Superior temporal gyrus (tissue), 1 donor: ENCODE results near the gene FIGNL1.

Source experiments
- DNase-seq: peaks from one replicate; pipeline ENCODE4 v3.0.0-alpha.2; 2016; ENCODE audit errors: extremely low spot score

The FIGNL1 gene, protein sequence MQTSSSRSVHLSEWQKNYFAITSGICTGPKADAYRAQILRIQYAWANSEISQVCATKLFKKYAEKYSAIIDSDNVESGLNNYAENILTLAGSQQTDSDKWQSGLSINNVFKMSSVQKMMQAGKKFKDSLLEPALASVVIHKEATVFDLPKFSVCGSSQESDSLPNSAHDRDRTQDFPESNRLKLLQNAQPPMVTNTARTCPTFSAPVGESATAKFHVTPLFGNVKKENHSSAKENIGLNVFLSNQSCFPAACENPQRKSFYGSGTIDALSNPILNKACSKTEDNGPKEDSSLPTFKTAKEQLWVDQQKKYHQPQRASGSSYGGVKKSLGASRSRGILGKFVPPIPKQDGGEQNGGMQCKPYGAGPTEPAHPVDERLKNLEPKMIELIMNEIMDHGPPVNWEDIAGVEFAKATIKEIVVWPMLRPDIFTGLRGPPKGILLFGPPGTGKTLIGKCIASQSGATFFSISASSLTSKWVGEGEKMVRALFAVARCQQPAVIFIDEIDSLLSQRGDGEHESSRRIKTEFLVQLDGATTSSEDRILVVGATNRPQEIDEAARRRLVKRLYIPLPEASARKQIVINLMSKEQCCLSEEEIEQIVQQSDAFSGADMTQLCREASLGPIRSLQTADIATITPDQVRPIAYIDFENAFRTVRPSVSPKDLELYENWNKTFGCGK

DNA sequence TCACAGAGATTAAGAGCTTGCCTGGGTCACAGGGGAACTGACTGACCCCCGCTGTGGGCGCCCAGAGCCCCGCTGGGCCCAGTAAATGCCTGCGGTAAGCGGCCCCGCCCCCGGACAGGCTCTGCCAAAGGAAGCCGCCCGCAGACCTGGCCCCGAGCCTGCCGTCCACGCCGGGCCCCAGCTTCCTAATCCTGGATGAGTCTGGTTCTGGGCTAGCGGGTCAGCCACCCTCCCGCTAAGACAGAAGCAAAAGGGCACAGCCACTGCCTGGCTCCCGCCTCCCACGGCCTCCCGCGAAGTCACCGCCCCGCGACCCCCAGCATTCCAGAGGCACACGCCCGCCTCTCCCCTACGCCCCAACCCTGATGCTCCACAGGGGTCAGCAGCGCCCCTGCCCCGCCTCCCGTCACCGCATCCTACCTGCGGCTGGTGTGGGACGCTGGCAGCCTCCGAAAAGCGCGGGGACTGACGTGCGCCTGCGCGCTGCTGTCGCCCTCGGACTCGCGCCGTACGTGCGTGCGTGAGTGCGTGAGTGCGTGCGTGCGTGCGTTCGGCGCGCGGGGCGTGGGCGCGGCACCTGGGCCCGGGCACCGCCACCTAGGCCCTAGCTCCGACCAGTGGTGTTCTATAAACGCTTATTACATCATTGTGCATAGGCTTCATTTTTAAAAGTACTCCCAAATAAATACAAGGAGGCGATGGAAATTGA lies at the start of gene FIGNL1:
TSS of gene FIGNL1 (minus strand) at position 470 of the 709 bp plus-strand sequence. CDS start 3,063 bp downstream, outside the sequence.
- peak; percentile 83 for DNase-seq

DNA sequence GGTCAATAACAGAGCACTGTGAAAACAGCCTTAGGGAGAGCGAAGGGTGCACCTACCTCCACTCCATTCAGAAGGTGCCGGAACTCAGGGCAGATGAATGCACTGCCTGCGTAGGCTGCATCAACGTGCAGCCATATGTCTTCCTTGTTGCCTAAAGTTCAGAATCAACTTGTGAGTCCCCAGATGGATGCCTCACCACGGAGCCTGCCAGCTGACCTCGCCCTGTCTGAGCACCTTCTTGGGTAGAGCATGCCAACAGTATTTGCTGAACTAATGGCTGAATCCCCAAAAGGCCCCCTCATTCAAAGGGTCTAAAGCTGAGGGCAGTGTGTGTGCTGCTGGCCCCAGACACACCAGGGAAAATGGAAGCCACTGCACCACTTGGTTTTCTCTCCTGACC lies 48.9 kb upstream of the FIGNL1 start:
- DNase-seq: no peak

DNA sequence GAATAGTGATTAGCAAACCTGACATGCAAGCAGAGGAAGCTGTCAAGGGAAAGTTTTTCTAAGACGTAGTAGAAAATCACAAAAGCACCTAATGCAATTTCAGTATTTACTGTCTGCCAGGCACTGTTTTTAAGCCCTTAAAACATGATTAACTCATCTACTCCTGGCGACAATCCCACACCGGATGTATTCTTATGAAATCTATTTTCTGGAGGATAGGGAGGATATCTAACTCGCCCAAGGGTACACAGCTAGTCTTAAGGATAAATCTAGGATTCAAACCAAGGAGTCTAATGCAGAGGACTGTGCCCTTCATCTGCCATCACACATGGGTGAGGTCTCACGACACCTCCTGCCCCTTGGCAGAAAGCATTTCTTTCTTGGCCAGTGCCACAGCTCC lies 47.8 kb upstream of the FIGNL1 start:
- DNase-seq: no peak

DNA sequence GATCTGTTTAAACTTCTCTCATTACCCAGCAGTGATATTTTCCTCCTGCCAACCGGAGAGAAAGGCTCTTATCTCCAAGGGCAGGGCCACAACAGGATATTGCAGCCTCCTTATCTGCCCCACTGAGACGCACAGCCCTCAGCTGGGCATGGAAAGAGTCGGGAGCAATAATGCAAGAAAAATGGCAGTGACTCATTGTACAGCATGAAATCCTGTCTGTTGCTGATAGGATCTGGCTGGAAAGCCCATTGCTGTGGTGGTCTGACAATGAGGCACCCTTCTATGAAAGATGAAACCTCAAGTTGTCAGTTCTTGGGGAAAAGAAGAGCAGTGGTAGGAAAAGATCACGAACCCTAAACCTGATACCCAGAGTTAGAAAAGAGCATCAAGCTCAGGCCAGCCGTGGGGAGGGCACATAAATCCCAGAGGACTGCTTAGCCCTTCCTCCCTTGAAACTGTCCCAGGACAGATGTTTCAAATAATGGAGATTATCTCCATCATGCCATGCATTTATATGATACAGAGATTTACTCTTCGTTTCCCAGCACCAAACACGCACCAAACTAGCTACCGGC lies 47.0 kb upstream of the FIGNL1 start:
- no peak for DNase-seq

DNA sequence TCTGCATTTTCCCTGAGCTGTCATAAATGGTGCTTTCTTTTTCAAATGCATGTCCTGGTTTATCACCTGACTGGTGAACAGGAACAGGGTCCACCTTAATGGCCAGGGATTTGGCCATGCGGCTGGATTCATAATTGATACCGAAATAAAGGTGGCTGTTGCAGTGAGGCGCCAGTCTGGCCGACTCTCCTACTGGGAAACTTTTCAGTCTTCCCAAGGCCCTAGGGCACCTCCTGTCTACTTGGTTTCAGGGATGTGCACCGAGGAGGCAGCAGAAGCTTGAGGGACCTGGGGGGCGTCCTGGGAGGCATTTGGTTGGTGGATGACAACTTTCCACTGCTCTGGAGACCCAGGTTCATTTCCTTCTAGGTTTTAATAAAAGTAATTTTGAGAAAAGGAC lies 46.4 kb upstream of the FIGNL1 start:
- DNase-seq: no peak

DNA sequence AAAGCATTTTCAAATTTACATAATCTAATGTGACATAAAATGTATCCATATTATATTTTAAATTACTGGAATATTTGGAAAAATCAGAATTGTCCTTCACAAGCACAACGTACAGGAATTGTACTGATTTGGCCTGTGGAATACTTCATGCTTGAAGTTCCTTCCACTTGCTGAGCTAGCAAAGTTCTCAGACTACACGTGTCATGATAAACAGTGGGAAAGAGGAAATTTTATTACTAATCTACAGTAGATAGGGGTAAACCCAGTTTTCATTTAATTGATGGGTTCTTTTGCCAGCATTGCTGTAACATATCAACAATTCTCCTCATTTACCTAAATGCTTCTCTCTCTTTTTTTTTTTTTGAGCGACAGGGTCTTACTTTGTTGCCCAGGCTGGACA lies 45.6 kb upstream of the FIGNL1 start:
- no peak for DNase-seq

DNA sequence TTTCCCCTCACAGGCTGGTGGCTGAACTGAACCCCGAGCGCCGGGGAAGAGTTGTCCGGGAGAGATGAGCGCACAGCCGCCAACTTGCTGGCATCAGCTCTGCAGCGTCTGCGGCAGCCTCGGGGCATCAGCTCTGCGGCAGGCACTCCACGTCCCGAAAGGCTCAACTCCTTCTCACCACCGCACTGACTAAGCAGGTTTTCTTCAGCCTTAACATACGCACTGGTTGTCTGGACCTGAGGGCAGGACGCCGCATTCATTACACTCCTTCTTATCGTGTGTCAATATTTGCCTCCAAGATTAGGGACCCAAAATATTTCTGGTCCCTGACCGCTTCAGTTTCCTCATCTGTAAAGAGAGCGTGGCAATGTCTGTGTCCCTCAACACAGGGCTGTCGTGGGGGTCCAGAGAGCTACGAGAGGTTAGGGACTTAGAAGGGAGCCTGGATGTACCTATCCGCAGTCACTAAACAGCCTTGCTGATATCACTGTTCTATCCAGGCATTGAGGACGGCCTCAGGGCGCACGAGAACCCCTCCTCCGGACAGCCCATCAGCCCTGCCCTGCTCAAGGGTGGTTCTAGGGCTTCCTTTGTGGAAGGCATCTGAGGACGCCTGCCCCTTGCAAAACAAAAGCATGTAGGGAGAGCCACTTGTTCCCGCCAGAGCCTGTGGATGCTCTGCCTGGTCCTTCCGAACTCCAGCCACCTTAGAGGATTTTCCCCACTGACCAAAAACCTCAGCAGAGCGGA lies 42.8 kb upstream of the FIGNL1 start:
- DNase-seq: no peak

DNA sequence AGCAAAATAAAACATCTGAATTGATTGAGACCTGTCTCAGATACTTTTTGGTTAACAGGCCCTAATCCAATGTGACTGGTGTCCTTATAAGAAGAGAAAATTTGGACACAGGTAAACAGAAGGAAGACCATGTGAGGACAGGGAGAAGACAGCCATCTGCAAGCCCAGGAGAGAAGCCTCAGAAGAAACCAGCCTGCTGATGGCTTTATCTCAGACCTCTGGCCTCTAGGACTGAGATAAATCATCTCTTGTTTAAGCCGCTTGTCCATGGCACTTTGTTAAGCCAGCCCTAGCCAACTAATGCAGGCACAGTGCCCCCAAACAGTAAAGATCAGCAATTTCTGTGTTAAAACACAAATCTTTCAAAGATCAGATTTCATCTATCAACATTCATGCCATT lies 41.8 kb upstream of the FIGNL1 start:
- no peak for DNase-seq

DNA sequence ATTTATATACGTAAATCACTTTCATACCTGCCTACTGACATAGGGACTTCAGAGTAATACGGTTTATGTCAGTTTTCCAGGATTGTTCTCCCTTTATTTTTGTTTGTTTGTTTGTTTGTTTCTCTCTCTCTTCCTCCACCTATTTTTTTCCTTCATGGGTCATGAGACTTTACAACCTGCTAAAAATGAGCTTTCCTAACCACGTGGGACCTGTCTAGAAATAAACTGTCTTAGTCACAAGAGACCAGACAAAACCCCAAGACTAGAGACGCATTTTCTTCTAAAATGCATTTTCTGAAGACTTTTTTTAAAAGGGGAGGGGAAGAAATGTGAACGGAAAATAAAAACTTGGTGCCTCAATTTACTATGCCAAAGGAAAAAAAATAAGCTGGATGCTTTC lies 41.1 kb upstream of the FIGNL1 start:
- no peak for DNase-seq

DNA sequence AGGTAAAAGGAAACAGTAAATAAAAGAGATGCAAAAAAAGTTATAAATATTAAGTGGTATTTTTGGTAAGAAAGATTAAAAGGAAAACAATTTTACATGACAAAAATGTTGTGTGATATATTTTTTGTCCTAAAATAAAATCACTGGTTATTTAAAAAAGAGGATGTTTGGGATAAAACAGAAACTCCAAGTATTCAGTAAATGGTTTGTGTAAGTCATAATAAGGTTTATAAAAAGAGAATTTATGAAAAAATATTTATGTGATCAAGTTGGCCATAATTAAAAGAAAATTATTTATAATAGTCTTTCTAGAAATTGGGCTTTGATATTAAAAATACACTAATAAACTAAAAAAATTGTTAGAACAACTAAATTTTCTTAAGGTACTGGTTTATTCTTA lies 38.2 kb upstream of the FIGNL1 start:
- no peak for DNase-seq

DNA sequence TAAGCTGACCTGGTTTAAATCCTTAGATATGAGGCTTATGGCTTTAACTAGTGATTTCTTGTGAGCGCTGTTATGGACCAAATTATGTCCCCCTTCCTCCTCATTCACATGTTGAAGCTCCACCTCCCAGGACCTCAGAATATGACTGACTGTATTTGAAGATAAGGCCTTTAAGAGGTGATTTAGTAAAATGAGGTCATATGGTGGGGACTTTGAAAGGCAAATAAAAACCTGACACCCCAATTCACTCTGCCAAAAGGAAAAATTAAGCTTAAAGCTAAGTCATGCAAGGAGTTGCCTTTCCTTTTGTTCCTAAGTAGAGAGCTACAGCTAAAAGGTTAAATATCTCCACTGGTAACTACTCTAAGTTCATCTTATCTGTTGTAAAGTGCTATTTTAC lies 36.4 kb upstream of the FIGNL1 start:
- no peak for DNase-seq

DNA sequence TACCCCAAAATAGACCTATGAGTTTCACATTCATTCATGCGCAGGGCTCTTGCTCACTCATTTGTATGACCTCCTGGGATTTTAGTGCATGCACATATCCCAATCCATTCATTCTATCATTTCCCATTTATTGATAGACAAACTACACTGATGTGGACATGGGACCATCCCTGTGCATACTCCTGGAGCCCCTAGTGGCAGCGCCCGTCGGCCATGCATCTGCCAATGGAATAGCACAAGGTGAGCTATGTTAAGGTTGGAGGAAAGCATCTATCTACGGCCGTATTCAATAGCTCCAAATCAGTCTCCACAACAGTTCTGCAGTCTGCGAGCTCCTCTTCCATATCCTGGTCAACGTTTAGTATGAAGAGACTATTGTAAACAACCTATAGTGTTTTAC lies 31.7 kb upstream of the FIGNL1 start:
- no peak for DNase-seq

DNA sequence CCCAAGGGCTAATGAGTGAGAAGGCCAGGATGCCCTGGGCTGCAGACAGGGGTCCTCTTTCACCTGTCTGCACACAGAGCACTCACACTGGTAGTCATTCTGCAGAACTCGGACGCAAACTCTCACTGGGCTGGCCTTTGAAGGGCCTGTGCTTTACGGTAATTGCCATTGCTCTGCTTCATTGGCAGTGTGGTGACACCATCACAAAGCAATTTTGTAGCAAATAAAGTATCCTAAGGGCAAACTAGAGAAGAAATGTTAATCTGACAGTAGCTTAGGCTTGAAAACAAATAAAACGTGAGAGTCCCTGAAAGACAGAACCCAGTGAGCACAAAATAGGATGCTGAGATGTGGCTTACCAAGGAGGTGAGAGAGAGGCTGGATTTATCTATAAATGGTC lies 30.6 kb upstream of the FIGNL1 start:
- no peak for DNase-seq

DNA sequence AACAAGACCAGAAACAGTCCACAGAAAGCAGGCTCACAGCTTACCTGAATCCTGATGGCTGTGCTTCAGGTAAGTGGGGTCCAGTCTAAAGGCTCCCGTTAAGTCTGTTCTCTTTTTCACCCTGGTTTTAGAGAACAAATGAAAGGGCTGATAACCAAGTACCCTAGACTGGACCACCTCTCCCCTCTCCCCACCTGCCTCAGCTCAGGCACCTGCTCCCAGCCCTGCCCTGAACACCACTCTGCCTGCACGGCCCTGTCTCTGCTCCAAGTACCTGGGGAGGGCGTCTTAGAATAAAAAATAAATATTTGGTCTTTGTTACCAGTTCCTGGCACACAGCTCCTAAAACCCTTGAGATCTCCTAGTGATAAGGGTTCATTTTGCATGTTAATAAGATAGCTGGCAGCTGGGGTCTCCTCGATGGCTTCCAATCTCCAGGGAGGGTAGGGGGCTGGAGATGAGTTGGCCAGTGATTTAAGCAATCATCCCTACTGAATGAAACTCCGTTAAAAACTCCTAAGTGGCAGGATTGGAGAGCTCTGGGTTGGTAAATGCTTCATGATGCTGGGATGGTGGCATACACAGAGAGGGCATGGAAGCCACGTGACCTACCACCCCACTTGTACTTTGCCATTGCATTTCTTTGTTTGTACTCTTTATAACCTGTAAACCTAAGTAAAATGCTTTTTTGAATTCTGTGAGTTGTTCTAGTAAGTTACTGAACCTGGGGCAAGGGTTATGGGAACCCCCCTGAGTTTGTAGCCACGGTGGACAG lies 29.8 kb upstream of the FIGNL1 start:
- DNase-seq: no peak

DNA sequence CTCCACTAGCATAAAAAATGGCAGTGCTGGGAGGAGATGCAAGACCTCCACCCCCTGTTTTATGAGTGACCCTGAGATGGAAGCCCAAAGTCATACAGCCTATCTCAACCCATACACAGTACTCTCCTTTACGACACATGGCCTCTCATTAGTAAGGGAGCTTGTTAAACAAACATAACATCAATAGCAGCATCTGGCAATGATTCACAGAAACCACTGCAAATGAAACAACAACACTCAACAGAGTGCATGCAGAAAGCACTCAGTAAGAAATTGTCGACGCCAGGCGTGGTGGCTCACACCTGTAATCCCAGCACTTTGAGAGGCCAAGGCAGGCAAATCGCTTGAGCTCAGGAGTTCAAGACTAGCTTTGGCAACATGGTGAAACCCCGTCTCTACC lies 27.5 kb upstream of the FIGNL1 start:
- no peak for DNase-seq

DNA sequence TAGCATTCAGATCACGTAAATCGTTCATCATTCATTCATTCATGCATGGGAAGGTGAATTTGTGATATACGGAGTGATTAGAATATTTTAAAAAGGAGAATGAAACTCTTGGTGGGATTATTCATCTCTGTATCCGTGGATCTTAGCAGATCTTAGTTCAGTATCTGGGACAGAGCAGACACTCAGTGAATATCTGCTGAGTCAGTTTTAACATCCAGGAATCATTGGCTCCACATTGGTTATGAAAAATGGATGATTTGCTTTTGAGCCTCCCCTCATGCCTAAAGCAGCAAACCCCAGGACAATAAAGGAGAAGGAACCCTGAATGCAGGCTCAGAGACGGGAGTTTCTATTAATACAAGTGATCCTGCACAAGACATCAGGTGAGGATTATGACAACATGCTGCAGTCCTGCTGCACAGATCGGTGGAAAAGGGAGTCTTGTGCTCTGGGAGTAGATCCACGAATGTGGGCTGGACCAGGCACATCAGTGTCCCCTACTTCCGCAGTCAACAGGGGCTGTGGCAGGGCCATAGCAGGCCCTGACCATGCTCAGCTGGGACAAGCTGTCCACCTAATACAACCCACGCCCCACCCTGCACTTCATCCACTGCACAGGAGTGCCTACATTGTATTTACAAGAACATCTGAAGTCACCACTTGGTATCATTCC lies 26.9 kb upstream of the FIGNL1 start:
- DNase-seq: no peak

DNA sequence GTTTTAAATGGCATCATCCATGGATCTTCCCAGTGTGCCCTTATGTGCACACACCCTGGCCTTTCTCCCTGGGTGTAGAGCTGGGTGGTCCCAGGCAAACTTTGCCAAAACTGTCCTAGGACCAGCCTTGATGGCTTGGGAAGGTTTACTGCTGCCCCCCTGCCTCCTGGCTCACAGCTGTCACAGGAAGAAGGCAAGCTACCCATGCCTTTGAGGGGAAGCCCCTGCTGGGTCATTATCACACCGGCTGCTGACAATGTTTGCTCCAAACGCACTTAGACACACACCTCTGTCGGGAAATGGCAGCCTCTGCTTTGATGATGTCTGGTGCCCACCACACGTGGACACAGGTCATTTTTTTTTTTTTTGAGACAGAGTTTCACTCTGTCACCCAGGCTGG lies 25.2 kb upstream of the FIGNL1 start:
- no peak for DNase-seq

DNA sequence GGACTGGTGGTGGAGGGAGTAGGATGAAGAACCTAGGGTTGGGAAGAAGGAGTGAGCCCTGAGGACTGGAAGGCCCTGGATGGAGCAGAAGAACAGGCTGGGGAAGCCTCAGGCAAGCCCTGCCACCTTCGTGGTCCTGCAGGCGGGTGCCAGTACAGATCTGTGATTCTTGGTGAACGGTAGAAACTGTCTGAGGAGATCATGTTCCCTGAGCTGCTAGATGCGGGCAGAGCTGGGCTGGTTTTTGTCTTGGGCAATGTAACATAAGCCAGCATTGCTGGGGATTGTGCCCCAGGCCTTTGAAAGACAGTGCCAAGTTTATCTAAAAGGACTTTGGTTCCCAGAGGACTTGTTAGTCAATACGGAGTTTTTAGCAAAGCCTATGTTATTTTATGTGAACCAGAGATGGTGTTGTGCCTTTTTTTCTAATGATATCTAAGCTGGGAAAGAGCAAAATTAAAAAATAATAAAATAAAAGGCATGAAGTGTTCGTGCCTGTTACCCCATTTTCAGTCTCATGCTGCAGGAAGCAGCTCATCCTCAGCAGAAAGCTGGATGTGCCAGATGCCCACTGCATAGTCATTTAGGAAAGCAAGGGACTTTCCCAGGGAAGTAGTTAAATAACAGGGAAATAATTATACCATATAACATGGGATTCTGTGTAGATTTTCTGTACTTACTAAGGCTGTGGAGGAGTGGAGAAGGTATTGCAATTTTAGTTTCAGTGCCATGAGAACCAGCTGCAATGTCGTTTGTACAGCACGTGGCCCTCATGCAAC lies 24.4 kb upstream of the FIGNL1 start:
- DNase-seq: no peak

DNA sequence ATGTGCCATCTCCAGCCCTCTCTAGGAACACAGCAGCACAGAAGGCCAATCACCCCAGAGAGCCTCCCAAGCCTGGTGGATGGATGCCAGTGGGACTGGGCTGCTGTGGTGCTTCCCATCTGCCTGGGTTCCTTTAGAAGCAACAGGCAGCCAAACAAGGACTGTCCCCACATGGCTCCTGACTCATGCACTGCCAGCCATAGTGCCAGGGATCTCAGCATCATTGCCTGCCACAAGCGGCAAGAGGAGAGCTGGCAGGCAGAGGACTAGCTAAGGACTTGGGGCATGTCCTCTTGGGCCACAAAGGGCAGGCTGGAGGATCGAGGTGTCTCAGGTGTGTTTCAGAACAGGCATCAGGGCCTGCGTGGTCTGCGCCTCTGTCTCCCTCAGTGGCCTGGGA lies 23.4 kb upstream of the FIGNL1 start:
- DNase-seq: no peak

DNA sequence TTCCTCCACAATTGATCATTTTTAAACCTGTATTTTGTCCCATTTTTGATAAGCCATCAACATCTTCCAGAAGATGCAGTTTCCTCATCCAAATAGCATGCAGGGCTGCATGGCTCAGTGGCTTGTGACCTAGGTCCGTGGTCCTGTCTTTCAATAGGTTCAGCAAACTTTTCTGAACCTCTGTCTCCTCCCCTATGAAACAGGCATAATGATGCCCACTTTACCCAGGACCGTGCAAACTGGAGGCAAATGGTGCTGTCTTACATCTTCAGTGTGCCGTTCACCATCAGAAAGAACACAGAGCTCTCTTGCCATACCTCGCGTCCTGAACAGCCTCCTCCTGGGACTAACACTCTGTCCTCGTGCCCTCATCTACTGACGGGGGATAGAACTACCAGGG lies 22.3 kb upstream of the FIGNL1 start:
- DNase-seq: no peak
